Measurements from ENCODE around the gene RBM43. TPM values are rescaled to one million over a fixed set of nuclear protein-coding genes. Genes with fewer than 3 reads are reported as not detected.

Gene RBM43
- total RNA-seq, 1 donor from 2014 or later, result 0.98 TPM

GRCh38 chr2:151200277-151200676, 61.4 kb downstream of the RBM43 start:
- no peak overlapping the region for H3K4me3 ChIP-seq (ENCODE audit: low read depth, low read length)
- TF ChIP-seq CTCF (conservative IDR thresholded peaks at IDR 0.05; ENCODE audit: low read depth, low read length), result no peak
- DNase-seq (ENCODE audit: low read depth), result no peak

GRCh38 chr2:151198645-151199044, 63.0 kb downstream of the RBM43 start:
- no peak overlapping the region for H3K4me3 ChIP-seq (ENCODE audit: low read depth, low read length)
- no peak for TF ChIP-seq CTCF (conservative IDR thresholded peaks at IDR 0.05; ENCODE audit: low read depth, low read length)
- DNase-seq (ENCODE audit: low read depth), result no peak

Other genes starting within 250 kb of the RBM43 start
- 16.2 and 26.8 TPM in 2 replicates for gene NMI, start 27.8 kb upstream of the RBM43 start, total RNA-seq
- gene TNFAIP6, start 95.7 kb upstream of the RBM43 start, total RNA-seq, result 3.1 TPM in 1 of 2 replicates, not detected in the other
- gene RIF1, start 148.0 kb upstream of the RBM43 start, total RNA-seq, result 26.2 and 28.6 TPM in 2 replicates

Data from epithelial cell of proximal tubule (primary cell).